ENCODE data around the gene STK10.
"Not testable (repeated sequence)": the region's sequence is repeated elsewhere in the genome, so short reads cannot be mapped to it uniquely, and the experiment has no call there.

STK10 gene

DNA sequence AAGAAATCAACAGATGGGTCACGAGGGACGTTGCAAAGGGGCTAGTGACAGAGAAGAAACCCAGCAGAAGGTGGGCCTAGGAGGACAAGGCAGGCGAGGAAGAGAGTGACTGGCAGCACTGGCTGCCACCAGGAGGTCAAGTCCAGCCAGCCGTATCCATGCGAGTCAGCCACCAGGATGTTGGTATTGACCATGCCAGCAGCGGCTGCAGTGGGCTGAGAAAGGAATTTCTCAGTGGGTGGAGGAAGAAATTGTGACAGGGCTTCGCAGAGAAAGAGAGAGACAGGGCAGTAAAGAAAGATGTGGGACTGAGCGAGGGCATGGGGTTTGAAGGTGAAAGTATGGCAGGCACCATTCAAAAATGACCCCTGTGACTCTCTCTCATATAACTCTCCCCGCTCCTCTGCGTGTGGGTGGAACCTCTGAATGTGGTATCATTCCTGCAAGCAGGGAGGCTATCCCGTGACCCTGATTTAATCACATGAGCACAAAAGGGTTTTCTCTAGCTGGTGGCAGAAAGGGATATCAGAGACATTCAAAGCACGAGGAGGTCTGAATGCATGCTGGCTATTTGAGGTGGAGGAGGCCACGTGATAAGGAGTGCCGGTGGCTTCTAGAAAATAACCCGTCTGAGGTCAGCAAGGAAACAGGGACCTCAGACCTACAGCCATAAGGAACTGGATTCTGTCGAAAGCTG is 136.2 kb downstream of the STK10 start:
- in situ Hi-C loops (cut with HindIII; ENCODE audit: low pct_ligation_motif_present, low pct_unique_long_range_greater_than_20kb, low sequenced_read_pairs), result no loop called here
- peak; percentile 46 for DNase-seq

DNA sequence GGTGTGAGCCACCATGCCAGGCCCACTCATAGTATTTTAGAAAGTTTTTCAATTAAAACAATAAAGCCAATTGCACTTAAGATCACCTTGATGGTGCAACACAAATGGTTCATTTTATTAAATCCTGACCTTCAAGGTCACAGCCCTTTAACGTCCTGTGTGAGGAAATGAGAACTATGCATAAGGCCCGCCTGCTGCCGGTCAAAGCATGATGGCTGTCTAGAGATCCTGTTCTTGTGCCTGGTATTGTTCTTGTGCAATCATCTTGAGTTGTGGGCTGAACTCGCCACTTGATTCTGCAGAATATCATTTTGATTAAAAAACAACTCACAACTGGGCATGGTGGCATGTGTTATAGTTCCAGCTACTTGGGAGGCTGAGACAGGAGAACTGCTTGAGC is 137.9 kb downstream of the STK10 start:
- in situ Hi-C loops (cut with HindIII; ENCODE audit: low pct_ligation_motif_present, low pct_unique_long_range_greater_than_20kb, low sequenced_read_pairs), result no loop called here
- DNase-seq, result no peak

DNA sequence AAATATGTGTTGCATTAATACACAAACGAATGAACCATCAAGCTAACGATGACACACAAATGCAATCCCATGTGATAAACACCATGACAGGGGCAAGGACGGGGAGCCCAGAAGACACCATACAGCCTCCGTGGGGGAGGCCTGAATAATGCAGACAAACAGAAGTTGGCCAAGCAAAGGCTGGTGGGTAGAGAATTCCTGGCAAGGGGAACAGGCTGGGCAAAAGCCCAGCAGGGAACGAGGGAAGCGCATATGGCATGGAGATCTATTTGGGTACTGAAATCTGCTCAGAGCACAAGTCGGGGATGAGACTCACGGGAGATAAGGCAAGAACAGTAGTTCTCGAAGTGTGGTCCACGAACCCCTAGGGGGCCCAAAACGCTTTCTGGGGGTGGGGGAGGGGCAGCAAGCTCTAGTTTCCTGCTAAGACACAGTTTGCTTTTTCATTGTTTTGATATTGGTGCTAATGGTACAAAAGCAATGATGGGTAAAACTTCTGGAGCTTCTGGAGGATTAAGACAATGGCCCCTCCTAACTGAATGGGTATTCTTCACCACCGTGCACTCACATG is 138.7 kb downstream of the STK10 start:
- no peak for DNase-seq
- in situ Hi-C loops (cut with HindIII; ENCODE audit: low pct_ligation_motif_present, low pct_unique_long_range_greater_than_20kb, low sequenced_read_pairs), result no loop called here

DNA sequence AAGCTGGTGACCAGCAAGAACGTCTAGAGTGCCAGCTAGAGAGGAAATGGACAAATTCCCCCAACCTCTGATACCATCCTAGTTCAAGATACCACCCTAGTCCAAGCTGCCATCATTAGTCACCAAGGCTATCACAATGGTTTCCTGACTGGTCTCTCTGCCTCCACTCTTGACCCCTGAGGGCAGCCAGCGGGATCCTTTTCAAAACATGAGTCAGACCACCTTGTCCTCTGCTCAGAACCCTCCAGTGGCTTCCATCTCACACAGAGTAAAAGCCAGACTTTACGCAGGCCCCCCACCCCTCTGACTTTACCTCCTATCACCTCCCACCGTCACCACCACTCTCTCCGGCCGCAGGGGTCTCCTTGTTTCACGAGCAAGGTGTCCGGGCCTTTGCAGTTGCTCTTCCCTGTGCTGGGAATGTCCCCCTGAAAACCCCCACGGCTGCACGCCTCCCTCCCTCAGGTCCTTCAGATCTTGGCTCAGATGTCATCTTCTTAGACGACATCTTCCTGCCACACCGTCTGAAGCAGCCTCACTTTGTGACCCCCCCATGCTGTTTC is 139.4 kb downstream of the STK10 start:
- in situ Hi-C loops (cut with HindIII; ENCODE audit: low pct_ligation_motif_present, low pct_unique_long_range_greater_than_20kb, low sequenced_read_pairs), result no loop called here
- no peak for DNase-seq

DNA sequence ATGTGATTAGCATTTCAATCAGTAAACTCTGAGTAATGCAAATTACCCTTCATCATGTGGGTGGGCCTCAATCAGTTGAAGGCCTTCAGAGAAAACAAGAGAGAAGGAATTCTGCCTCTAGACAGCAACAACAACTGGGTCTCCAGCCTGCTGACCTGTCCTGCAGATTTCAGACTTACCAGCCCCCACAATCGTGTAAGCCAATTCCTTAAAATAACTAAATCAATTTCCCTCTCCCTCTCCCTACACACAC is 139.9 kb downstream of the STK10 start:
- DNase-seq, result no peak
- in situ Hi-C loops (cut with HindIII; ENCODE audit: low pct_ligation_motif_present, low pct_unique_long_range_greater_than_20kb, low sequenced_read_pairs), result no loop called here

DNA sequence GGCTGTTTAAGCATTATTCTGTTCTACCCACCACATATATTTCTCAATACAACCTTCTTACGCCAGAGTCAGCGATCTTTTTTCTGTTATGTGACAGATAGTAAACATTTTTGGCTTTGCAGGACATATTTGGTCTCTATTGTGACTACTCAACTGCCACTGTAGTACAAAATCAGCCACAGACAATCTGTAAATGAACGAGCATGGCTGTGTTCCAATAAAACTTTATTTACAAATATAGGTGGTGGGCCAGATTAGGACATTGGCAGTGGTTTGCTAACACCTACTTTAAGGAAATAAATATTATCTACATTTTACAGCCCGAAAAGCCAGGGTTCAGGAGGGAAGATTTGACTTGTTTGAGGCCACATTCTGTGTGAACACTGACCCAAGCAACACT is 141.4 kb downstream of the STK10 start:
- no peak for DNase-seq
- in situ Hi-C loops (cut with HindIII; ENCODE audit: low pct_ligation_motif_present, low pct_unique_long_range_greater_than_20kb, low sequenced_read_pairs), result no loop called here

DNA sequence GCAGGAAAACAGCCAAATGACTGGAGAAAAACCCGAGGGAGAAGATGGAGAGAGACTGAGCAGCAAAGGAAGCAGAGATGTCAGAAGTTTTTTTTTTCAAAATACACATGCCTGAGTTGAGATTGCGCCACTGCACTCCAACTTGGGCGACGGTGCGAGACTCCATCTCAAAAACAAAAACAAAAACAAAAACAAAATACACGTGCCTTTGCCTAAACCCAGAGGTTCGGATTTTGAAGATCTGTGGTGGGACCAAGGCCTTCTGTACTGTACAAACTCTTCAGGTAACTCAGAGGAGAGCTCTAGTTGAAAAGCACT is 142.8 kb downstream of the STK10 start:
- in situ Hi-C loops (cut with HindIII; ENCODE audit: low pct_ligation_motif_present, low pct_unique_long_range_greater_than_20kb, low sequenced_read_pairs), result no loop called here
- DNase-seq, result no peak

DNA sequence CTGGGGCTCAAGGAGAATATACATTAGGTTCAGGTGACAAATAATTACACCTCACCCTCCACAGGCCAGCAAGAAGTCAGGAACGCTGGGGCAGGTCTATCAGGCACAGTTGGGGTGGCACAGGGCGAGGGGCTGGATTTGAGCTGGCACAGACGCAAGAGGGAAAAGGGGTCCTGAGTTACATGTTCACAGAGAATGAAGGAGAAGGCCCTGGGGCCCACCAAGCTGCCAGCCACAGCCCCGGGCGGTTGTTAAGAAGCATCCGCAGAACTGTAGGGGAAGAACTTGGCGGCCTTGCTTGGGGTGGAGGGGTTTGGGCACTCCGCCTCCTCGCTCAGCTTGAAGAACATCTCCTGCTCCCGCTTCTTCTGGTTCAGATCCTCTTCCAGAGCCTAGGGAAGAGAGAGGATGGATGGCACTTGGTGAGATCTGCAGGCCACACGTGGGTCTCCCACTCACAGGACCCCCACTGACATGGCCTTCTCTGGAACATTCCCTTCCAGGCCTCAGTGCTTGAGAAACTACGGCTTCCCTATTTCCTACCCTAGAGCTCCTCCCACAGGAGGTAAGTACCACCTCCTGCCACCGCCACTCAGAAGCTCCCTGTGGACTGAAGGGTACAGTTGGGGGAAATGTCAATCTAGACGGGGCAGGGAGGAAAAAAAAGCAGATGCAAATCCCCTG is 143.3 kb downstream of the STK10 start:
- DNase-seq, result no peak
- in situ Hi-C loops (cut with HindIII; ENCODE audit: low pct_ligation_motif_present, low pct_unique_long_range_greater_than_20kb, low sequenced_read_pairs), result no loop called here

DNA sequence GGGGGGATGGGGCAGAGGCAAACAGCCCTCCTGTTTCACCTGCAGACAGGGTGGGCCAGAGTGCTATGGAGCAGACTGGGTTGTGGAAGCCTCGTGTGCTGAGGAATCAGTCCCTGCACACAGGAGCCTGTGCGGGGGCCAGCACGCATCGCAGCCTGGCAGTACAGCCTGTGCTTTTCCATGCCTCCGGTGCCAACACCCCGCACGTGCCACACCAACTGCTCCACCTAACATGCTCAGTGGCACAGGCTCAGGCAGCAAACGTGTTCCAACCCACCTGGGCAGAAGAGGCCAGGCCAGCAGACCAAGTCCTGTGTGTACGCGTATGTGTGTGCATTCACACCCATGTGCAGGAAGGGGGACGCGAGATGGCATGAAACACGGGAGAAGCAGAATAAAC is 144.2 kb downstream of the STK10 start:
- in situ Hi-C loops (cut with HindIII; ENCODE audit: low pct_ligation_motif_present, low pct_unique_long_range_greater_than_20kb, low sequenced_read_pairs), result no loop called here
- DNase-seq, result no peak

DNA sequence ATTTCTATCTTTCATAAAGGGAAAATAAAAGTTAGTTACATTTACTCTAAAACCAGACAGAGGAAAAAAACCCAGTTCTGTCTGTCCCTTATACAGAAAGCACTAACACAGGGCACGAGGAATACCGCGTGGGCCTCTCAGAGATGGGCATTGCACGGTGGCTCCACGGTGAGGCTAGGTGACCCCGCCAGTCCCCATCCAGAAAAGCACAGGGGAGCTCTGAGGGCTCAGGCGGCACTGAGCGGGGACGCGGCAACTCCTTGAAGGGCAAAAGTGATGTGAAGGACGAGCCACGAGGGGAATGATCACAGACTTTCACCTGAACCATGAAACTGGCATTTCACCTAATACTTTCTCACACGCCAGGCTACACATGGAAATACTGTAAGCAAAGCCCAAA is 145.8 kb downstream of the STK10 start:
- in situ Hi-C loops (cut with HindIII; ENCODE audit: low pct_ligation_motif_present, low pct_unique_long_range_greater_than_20kb, low sequenced_read_pairs), result no loop called here
- DNase-seq, result no peak

DNA sequence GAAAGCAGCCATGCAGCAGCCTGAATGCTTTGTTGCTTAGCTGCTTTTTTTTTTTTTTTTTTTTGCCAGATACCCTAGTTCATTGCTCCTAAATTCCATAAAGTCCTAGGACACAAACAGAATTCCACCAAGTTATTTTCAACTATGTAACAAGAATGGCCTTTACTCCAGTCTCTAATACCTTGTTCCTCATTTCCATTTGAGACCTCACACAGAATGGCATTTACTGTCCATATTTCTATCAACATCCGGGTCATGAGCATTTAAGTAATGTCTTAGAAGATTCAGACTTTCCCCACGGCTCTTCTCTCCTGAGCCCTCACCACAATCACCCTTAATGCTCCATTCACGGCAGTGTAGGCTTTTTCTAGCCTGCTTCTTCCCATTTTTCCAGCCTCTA is 149.9 kb downstream of the STK10 start:
- no peak for DNase-seq
- in situ Hi-C loops (cut with HindIII; ENCODE audit: low pct_ligation_motif_present, low pct_unique_long_range_greater_than_20kb, low sequenced_read_pairs), result no loop called here

DNA sequence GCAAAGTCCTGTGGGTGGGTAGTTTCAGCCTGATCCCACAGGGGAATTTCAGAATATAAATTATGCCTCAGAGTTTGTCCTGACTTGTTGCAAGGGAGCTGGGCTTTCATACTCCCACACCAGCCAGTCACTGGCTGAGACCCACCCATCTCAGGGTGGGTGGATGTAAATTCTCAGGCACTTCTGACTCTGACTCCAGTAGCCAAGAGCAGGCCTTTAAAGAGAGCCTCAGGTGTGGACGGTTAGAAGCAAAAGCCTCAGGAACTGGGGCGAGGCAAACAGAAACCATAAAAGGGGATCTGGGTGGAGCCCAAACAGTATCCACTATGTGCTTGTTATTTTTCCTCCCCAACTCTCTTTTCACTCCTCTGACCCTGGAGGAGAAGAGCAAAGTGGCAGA is 153.0 kb downstream of the STK10 start:
- no peak for DNase-seq
- in situ Hi-C loops (cut with HindIII; ENCODE audit: low pct_ligation_motif_present, low pct_unique_long_range_greater_than_20kb, low sequenced_read_pairs), result no loop called here

DNA sequence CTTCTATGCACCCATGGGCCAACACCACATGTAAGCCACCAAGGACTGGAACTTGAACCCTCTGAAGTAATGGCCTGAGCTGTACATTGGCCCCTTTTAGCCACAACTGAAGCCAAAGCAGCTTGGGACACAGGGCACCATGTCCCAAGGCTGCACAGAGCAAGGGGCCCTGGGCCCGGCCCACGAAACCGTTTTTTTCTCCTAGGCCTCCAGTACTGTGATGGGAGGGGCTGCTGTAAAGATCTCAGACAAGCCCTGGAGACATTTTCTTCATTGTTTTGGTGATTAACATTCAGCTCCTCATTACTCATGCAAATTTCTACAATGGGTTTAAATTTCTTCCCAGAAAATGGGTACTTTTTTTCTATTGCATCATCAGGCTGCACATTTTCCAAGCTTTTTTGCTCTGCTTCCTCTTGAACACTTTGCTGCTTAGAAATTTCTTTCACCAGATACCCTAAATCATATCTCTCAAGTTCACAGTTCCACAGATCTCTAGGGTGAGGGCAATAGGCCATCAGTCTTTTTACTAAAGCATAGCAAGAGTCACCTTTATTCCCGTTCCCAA is 156.0 kb downstream of the STK10 start:
- in situ Hi-C loops (cut with HindIII; ENCODE audit: low pct_ligation_motif_present, low pct_unique_long_range_greater_than_20kb, low sequenced_read_pairs), result no loop called here
- DNase-seq, result no peak

DNA sequence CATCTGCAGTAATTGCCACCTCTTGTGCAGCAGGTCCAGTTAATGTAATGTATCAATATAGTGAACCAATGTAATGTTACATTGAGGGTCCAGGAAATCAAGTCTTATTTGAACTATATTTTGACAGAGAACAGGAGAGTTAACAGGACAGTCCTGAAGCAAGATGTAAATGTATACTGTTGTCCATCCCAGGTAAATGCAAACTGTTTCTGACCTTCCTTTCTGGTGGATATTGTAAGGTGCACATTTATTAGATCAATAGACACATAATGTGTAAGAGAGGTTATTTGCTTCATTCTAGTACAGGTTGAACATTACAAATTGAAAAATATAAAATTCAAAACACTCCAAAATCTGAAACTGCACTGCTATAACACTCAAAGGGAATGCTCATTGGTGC is 158.1 kb downstream of the STK10 start:
- in situ Hi-C loops (cut with HindIII; ENCODE audit: low pct_ligation_motif_present, low pct_unique_long_range_greater_than_20kb, low sequenced_read_pairs), result no loop called here

DNA sequence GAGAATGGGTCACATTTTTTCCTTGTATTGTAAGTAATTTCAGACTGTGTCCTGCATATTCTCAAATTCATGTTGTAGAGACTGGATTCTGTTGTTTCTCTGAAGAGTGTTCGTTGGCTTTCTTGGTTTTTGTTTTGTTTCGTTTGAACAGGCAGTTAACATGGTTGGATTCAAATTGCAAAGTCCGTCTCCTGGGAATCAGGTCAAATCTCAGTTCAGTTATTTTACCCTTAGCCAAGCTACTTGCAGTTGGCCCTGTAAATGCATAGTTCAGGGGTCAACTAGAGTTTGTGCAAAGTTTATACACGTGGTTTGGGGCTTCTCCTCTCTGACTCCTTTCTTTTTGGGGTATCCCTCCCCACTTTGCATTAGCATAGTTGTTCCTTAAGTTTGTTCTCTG is 159.9 kb downstream of the STK10 start:
- in situ Hi-C loops (cut with HindIII; ENCODE audit: low pct_ligation_motif_present, low pct_unique_long_range_greater_than_20kb, low sequenced_read_pairs), result no loop called here
- no peak for DNase-seq

More for the DNA sequence above, 158.1 kb downstream of the STK10 start:
- no peak for DNase-seq

DNA sequence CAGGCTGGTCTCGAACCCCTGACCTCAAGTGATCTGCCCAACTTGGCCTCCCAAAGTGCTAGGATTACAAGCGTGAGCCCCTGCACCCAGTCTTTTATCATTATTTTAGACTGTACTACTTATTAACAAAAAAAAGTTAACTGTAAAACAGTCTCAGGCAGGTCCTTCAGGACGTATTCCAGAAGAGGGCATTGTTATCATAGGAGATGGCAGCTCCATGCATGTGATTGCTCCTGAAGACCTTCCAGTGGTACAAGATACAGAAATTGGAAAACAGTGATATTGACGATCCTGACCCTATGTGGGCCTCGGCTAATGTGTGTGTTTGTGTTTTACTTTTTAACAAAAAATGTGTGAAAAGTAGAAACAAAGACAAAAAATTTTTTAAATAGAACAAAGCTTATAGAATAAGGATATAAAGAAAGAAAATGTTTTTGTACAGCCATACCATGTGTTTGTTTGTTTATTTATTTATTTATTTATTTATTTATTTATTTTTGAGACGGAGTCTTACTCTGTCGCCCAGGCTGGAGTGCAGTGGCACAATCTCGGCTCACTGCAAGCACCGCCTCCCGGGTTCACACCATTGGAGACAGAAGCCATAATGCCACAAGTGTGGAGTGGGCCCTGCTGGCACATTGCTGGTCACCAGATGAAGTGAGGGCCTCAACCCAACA is 167.8 kb downstream of the STK10 start:
- in situ Hi-C loops (cut with HindIII; ENCODE audit: low pct_ligation_motif_present, low pct_unique_long_range_greater_than_20kb, low sequenced_read_pairs), result not testable (repeated sequence)
- DNase-seq, result peak; percentile 11

DNA sequence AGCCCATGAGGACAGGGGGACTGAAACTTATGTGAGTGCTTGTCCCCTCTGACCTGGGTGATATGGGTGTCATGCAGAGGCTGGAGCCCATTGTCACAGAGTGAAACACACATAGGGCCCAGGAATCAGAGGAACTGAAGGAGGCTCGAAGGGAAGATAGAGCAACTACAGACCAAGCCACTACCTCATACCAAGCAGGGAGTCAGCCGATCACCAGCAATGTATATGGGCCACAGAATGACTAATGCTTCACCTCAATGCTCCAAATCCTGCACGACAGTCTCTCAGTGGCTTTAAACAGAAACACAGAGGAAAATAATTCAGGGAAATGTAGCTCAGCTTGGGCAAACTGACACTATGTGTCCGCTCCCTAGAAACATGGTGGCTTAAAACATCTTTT is 172.7 kb downstream of the STK10 start:
- in situ Hi-C loops (cut with HindIII; ENCODE audit: low pct_ligation_motif_present, low pct_unique_long_range_greater_than_20kb, low sequenced_read_pairs), result no loop called here
- DNase-seq, result no peak

DNA sequence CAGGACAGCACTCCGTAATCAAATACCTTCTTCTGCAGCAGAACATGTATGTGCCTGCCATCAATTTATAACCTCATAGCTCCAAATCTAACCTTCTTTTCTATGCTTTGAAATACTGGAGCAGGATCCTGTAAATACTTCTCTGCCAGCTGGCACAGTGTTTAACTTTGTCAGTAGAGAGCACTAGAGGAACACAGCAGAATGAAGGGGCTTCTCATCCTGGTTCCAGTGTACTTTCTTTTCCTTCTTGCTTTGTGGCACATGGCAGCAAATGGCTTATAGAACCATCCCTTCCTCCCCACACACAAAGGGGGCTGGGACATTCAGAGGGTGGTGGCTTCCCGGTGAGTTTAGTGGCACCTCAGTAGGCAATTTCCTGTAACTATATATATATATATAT is 177.7 kb downstream of the STK10 start:
- DNase-seq, result peak; percentile 19
- in situ Hi-C loops (cut with HindIII; ENCODE audit: low pct_ligation_motif_present, low pct_unique_long_range_greater_than_20kb, low sequenced_read_pairs), result no loop called here

DNA sequence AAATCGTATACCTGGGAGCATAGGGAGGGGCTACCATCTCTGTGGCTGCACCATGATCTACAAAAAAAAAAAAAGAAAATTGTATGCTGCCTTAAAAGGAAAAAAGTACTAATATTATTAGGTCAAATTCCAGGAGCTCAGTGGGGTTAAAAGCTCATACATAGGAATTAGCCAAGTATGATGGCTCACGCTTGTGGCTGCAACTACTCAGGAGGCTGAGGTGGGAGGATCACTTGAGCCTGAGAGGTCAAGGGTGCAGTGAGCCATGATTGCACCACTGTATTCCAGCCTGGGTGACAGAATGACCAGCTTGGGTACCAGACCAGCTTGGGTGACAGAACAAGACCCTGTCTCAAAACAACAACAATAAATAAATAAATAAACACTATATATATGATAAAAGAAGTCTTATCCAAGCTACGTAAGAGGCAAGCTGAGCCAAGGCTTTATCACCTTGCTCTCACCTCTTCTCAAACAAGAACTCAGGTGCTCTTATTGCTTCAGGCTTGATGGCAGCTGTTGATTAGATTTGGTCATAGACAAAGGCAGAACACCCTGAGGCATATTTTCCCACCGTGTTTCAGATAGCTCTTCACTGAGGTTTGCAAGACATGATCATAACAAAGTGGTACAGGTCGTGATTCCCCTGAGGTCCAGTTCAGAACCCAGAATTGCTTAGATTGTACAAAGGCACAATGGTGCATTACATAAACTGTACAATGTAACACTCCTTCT is 178.3 kb downstream of the STK10 start:
- no peak for DNase-seq
- in situ Hi-C loops (cut with HindIII; ENCODE audit: low pct_ligation_motif_present, low pct_unique_long_range_greater_than_20kb, low sequenced_read_pairs), result no loop called here
